Neutrophil (primary cell): ENCODE results near the gene SMIM41.

Experiments used
- H3K27ac ChIP-seq: fragments of 200-600 bp; sonication (generic); 2 replicates; pipeline ENCODE4 v1.5.1; 2016; ENCODE audit warnings: mild to moderate bottlenecking, moderate library complexity
- H3K27me3 ChIP-seq: fragments of 200-600 bp; sonication (generic); 2 replicates; pipeline ENCODE4 v1.6.0; 2016; ENCODE audit warnings: mild to moderate bottlenecking
- H3K36me3 ChIP-seq: fragments of 200-600 bp; sonication (generic); 2 replicates; pipeline ENCODE4 v1.5.1; 2017
- H3K4me1 ChIP-seq, 2 experiments: fragments of 200-600 bp in 1 of 2; sonication (generic) in 1 of 2; 1 replicate in 1 of 2; 2 replicates in 1 of 2; pipeline versions ENCODE4 v1.5.1 to v1.6.1; 2013 to 2016; ENCODE audit warnings: low read depth in 1 of 2, low read length in 1 of 2, mild to moderate bottlenecking in 1 of 2, moderate library complexity in 1 of 2; ENCODE audit not compliant: control insufficient read depth in 1 of 2, insufficient read depth in 1 of 2
- H3K4me3 ChIP-seq, 2 experiments: fragments of 200-600 bp in 1 of 2; sonication (generic) in 1 of 2; 1 replicate in 1 of 2; 2 replicates in 1 of 2; pipeline ENCODE4 v1.5.1; 2013 to 2016; ENCODE audit warnings: low read depth in 1 of 2, low read length in 1 of 2, mild to moderate bottlenecking in 1 of 2, moderate library complexity in 1 of 2
- H3K9me3 ChIP-seq: fragments of 200-600 bp; sonication (generic); 2 replicates; pipeline ENCODE4 v1.5.1; 2016
- TF ChIP-seq, protein P1 (sequence below): fragments of 200-600 bp; sonication (generic); IDR thresholded peaks from 2 replicates; pipeline ENCODE4 v1.5.1; 2016; ENCODE audit warnings: antibody characterized with exemption

Gene SMIM41

DNA sequence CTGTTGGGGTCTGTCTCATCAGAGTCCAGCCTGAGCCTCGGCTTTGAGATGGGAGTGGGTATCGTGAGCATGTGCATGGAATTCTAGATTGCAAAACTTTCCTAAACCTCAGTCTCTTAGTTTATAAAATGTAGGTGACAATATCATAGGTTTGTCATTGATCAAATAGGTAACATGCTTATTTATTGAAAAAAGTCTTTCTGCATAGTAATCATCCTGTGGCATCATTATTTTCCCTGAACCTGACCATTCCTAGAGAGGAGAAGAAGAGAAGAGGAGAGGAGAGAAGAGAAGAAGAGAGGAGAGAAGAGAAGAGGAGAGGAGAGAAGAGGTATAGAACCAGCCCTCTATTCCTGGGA, 4.1 kb downstream of the SMIM41 start:
- Histone ChIP-seq H3K4me3 (no peak overlapping the region), H3K27me3 (peaks cover 28% of the 10 kb centered on the region), H3K9me3 (no peaks in the 10 kb centered on the region), H3K4me1 (peaks cover 0 to 3% of the 10 kb centered on the region in 2 experiments), H3K36me3 (peaks cover 17% of the 10 kb centered on the region), H3K27ac (no peak overlapping the region)
- TF ChIP-seq, protein P1, sequence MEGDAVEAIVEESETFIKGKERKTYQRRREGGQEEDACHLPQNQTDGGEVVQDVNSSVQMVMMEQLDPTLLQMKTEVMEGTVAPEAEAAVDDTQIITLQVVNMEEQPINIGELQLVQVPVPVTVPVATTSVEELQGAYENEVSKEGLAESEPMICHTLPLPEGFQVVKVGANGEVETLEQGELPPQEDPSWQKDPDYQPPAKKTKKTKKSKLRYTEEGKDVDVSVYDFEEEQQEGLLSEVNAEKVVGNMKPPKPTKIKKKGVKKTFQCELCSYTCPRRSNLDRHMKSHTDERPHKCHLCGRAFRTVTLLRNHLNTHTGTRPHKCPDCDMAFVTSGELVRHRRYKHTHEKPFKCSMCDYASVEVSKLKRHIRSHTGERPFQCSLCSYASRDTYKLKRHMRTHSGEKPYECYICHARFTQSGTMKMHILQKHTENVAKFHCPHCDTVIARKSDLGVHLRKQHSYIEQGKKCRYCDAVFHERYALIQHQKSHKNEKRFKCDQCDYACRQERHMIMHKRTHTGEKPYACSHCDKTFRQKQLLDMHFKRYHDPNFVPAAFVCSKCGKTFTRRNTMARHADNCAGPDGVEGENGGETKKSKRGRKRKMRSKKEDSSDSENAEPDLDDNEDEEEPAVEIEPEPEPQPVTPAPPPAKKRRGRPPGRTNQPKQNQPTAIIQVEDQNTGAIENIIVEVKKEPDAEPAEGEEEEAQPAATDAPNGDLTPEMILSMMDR, result no peak

DNA sequence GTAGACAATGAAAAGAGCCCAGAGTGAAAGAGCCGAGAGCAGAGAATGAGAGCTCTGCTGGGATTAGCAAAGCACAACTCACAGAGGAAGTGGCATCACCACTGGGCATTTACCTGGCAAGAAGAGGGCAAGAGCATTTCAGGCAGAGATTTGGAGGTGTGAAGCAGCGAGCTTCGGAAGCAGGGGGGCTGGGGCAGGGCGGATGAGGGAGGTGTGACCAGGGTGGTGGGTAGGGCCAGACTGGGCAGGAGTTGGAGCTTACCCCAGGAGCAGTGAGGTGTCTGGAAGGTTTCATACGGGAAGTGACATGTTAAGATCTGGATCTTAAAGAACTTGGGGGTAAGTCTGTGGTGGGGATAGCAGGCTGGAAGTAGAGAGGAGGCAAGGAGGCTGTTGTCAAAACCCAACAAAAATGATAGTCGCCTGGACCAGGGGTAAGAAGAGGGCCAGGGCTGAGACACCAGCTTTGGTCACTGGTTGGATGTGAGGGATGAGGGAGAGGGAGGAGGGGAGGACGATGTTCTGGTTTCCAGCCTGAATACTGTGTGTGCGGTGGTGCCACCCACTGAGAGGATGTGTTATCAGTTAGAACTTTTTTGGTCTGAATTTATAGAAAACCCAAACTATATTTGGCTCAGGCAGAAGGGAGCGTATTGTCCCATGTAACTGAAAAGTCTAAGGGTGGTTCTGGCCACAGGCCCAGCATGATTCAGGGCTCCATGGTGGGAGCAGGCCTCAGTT, 5.2 kb downstream of the SMIM41 start:
- Histone ChIP-seq H3K9me3 (no peaks in the 10 kb centered on the region), H3K36me3 (peaks cover 6% of the 10 kb centered on the region), H3K27me3 (peaks cover 39% of the 10 kb centered on the region), H3K4me1 (peaks cover 0 to 3% of the 10 kb centered on the region in 2 experiments), H3K4me3 (no peak overlapping the region), H3K27ac (no peak overlapping the region)
- TF ChIP-seq, protein P1, result no peak

DNA sequence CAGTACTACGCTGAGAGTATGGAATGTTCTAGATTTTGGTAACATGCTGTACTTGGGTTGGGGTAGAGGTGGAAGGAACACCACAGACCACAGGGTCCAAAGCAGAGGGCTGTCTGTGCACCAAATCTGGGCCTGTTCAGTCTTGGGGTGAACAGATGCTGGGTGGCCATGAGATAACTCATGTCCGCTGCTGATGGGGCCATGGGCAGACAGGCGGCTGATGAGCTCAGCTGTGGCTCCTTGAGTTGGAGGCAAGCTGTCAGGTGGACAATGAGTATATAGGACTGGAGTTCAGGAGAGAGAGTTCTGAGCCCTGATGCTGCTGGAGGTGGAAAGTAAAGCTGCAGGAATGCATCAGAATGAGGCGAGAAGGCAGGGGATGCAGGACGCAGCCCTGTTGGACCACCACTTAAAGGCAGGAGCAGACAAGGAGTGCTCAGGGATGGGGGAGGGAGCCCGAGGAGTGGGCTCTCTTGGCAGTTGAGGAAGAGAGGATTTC, 6.2 kb downstream of the SMIM41 start:
- TF ChIP-seq, protein P1, result no peak
- no peak overlapping the region for H3K4me3 ChIP-seq
- no peaks in the 10 kb centered on the region for H3K9me3 ChIP-seq
- H3K27ac ChIP-seq, result no peak overlapping the region
- H3K27me3 ChIP-seq, result peaks cover 49% of the 10 kb centered on the region
- H3K36me3 ChIP-seq, result no peaks in the 10 kb centered on the region
- H3K4me1 ChIP-seq, result peaks cover 0 to 3% of the 10 kb centered on the region in 2 experiments

DNA sequence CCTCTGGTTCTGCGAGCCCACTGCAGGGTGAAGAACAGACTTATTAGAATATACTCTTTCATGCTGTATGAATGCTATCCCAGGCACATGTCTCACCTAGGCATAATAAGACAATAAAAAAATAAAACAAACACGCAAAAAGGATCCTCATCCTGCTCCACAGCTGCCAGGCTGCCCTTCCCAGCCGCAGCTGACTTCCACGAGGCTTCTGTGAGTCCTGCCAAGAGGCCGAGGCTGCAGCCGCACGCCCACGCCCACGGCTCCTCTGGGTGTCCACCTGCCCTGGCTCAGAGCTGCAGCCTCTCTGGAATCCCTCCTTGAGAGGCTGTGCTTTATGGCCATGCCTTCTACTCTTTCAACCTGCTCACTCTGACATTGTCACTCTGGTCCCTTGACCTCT, 6.9 kb downstream of the SMIM41 start:
- peaks cover 56% of the 10 kb centered on the region for H3K27me3 ChIP-seq
- peaks cover 0 to 3% of the 10 kb centered on the region in 2 experiments for H3K4me1 ChIP-seq
- TF ChIP-seq, protein P1, result no peak
- no peaks in the 10 kb centered on the region for H3K36me3 ChIP-seq
- no peaks in the 10 kb centered on the region for H3K9me3 ChIP-seq
- no peak overlapping the region for H3K4me3 ChIP-seq
- H3K27ac ChIP-seq, result no peak overlapping the region

DNA sequence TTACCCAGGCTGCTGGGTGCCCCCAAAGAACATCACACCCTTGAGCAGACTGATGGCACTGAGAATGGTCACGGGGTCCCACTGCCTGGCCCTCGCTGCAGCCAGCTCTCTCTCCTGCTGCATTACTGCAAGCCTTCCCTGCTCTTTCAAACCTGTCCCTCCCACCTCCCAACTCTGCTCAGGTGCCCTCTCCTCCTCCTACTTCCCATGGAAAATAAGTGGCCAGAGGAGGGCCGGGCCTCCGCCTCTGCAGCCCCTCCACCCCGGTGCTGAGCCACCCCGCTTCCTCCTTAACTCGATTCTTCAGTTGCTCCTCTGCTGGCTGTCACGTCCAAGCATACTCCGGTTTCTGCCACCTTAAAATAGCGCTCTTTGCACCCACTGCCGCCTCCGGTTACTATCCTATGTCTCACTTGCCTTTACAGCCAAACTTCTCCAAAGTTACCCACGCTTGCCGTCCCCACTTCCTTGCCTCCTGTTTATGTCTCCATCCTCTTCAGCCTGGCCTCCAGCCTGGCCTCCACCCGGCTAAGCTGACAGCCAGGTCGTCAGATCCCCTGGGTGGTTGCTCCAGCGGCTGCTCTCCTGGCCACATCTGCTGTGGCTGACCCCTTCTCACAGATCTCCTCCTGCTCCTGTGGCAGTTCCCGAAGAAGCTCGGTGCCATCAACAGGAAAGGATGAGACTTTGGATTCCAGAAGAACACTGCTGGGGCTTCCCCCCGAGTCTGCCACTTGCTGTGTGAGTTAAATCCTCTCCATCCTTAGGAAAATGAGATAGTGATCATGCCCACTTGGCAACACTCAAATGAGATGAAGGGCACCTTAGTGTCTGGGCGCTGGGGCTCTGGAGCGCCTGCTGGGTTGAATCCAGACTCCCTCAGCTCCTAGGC, 7.7 kb downstream of the SMIM41 start:
- Histone ChIP-seq H3K4me1 (peaks cover 0 to 3% of the 10 kb centered on the region in 2 experiments), H3K27me3 (peaks cover 64% of the 10 kb centered on the region), H3K27ac (no peak overlapping the region), H3K9me3 (no peaks in the 10 kb centered on the region), H3K4me3 (no peak overlapping the region), H3K36me3 (no peaks in the 10 kb centered on the region)
- TF ChIP-seq, protein P1, result no peak
